DMS 273 treated with DMSO at 0.1 percent for 48 hours (cell line): ENCODE measurements around the gene TMEM183A.
A peak's percentile ranks its signal among the peaks of the same experiment; 100 is the strongest.

ENCODE experiments used
- DNase-seq: peaks from one replicate; lab custom pipeline; 2025; lab: John Stamatoyannopoulos, UW

TMEM183A gene

DNA sequence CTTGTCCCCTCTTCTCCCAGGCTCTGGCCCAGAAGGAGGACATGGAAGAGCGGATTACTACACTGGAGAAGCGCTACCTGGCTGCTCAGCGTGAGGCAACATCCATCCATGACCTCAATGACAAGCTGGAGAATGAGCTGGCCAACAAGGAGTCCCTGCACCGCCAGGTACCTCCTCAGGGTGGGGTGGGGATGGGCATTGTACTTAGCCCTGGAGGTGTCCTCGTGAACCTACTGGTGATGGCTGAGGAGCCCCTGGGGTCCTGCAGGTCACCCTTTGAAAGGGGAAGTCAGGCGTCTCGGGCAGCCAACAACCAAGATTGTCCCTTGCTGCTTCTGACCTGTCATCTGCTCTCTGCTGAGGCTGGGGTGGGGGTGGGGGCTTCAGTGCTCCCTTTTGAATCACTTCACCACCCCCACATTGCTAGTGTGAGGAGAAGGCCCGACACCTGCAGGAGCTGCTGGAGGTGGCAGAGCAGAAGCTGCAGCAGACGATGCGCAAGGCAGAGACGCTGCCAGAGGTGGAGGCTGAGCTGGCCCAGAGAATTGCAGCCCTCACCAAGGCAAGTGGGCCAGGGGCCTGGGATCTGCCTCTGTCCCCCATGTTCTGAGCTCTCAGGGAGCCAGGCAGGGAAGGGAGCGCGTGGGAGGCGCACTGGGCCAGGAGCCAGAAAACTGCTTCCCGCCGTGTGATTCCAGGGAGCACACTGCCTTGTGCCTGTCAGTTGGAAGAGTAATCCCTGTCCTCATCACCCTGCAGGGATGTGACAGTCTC lies 38.8 kb downstream of the TMEM183A start:
- no peak for DNase-seq

DNA sequence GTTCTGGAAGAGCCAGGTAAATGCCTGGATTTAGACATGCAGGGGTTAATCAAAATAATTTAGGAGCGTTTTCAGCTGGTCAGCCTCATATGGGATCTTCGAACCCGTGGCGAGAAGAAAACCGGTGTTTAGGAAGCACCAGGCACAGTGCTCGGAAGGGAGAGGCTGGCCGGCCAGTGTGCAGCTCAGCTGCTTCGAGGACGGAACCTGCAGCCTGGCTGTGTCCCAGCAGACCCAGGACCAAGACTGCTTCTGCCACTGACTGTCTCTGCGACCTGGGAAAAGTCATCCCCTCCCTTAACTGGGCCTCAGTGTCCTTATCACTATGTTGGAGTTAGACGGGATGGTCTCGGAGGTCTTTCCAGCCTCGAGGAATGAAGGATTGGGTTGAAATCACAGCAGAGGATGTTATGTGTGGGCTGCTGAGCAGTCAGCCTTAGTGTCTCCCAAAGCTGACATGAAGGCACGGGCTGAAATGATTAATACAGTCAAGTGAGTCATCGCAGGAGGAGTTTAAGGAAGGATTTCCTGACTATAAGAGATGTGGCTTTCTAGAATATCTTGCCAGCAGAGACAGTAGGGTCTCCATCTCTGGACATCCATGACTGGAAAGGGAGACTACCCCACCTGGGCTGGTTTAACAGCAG lies 39.9 kb downstream of the TMEM183A start:
- no peak for DNase-seq

DNA sequence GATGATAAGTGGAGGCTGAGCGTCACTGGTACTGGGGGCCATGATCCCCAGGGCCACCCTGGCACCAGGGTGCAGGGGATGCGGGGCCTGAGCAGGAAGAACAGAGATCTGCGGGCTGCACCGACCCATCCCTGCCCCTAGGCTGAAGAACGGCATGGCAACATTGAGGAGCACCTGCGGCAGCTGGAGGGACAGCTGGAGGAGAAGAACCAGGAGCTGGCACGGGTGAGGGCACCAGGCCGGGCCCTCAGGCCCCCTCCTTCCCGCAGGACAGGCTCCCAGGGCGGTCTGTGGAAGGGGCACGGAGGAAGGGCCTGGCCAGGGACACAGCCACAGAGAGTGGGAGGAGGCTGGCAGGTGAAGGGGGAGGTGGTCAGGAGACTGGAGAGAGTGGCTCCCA lies 40.9 kb downstream of the TMEM183A start:
- DNase-seq: peak; percentile 13

DNA sequence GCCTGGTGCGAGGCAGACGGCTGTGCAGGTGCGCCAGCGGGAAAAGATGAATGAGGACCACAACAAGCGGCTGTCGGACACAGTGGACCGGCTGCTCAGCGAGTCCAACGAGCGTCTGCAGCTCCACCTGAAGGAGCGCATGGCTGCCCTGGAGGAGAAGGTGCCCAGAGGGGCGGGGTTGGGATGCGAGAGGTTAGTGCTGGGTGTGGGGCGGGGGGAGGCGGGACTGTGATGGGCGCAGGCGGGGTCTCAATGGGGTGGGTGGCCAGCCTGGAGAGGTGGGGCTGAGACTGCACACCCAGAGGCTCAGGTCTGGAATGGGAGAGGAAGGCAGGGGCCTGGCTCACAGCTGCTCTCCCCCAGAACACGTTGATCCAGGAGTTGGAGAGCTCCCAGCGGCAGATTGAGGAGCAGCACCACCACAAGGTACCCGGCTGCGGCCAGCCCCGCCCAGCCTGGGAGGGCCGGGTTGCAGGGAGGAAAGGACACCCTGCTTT lies 41.4 kb downstream of the TMEM183A start:
- DNase-seq: peak; percentile 70

DNA sequence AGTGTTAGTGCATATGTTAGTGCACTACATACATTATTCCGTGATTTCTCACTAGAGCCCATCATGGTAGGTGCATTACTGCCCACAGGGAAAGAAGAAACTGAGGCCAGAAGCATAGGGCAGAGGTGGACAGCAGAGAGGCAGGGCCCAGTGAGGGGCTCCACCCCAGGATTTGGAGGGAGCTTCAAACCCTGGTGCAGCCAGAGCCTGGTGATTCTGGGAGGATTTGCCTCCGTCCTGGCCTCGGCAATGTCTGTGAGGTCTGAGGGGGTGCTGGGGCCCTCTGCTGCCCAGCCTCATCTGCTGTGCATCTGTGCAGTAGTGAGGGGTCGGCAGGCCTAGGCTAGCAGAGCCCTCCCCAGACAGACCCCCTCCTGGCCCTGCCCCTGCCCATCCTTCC lies 41.9 kb downstream of the TMEM183A start:
- no peak for DNase-seq

DNA sequence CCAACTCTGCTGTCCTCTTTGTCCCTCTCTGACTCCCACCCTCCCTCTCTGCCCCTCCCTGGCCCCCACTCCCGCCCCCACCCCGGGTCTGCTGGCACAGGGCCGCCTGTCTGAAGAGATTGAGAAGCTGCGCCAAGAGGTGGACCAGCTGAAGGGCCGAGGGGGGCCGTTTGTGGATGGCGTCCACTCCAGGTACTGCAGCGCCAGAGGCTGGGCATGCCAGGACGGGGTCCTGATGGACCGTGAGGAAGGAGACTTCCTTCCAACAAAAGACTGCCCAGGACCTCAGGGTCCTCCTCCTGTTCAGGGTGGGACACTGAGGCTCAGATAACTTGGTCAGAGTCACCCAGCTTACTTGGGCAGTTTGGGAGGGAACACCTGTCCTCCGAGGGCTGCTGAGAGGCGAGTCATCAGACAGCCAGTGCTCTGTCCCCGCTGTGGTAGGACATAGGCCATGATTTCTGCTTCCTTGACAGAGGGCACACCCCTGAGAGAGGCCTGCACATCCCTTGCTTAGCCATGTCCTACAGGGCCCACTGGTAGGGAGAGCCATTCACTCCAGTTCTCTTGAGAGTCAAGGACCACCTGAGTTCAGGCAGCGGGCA lies 42.5 kb downstream of the TMEM183A start:
- no peak for DNase-seq

DNA sequence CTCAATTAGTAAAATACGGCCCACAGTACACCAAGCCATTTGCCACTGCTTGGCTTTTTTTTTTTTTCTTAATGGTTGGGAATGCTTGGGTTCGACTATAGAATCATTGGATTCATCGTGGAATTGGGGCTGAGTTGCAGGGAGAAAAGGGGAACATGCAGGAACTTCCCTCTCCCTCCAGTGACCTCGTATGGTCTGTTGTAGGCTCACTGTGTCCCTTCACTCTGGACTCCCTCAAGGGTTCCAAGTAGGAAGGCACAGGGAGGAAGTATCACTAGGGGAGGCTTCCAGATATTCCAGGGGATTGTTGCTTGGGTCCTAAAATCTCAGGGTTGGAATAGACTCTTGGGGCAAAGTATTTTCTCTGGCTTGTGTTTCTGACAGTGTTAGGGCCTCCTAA lies 43.7 kb downstream of the TMEM183A start:
- no peak for DNase-seq

DNA sequence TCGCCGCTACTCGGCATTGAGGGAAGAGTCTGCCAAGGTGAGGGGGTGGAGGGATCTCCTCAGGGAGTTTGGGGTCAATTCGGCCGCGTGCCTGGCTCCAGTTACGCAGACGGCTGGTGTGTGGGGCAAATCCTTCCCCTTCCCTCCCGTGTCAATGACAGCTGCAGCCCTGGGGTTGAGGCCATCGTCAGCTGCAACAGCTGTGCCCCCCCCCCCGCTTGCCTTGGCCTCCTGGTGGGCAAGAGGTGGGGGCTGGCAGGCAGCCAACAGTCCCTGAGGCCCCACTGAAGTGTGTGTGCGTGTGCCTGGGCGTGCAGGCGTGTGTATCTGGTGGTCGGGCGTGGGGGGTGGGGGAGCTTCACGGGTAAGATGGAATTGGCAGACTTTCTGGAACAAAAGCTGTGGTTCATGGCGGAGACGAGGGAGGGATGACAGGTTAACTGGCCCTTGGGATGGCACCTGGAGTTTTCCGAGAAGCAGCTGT lies 44.7 kb downstream of the TMEM183A start:
- DNase-seq: peak; percentile 79

DNA sequence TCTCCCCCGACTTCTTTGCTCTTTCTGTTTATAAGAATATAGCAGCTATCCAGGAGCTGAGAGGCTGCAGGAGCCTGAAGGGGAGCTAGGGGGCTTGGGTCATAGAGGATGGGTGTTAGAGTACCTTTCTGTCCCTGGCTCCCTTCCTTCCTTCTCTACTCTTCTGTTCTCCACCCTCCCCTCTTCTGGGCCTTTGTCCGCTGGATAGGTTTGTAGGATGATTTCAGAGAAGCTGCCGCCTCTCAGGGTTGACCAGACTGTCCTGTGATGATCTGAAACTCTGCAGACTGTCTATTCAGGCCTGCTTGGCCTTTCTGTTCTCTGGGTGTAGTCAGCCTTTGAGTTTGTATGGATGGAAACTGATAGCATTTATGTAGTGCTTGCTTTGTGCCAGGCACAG lies 45.4 kb downstream of the TMEM183A start:
- DNase-seq: no peak

DNA sequence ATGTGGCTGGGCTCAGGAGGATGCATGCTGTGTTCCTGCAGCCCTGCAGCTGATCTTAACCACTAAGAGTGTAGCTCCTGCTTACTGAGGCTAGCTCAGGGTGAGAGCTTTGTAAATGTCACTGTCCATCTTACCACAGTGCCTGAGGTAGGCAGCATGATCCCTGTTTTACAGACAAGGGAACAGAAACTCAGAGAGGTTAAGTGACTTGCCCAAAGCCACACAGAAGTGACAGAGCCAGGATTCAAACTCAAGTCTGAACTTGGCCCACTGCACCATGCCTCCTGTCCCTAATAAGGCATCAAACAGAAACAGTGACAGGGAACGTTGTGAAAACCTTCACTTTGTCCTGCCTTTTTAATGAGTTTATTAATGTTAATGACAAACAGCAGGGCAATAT lies 47.0 kb downstream of the TMEM183A start:
- DNase-seq: no peak

DNA sequence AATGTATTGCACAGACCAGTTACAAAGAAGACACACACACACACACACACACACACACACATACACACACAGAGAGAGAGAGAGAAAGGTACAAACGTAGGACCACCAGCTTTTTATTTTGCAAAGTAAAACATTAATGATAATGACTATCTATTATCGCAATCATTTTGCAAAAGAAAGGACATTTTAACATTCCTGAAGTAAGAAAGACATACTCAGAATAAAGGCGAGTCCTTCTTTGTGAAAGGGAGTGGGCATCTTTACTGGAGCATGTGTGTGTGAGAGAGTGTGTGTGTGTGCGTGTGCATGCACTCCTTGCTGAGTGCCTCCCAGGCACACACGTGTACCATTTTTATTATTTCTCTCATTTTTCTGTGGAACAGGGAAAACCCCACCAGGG lies 47.5 kb downstream of the TMEM183A start:
- no peak for DNase-seq

DNA sequence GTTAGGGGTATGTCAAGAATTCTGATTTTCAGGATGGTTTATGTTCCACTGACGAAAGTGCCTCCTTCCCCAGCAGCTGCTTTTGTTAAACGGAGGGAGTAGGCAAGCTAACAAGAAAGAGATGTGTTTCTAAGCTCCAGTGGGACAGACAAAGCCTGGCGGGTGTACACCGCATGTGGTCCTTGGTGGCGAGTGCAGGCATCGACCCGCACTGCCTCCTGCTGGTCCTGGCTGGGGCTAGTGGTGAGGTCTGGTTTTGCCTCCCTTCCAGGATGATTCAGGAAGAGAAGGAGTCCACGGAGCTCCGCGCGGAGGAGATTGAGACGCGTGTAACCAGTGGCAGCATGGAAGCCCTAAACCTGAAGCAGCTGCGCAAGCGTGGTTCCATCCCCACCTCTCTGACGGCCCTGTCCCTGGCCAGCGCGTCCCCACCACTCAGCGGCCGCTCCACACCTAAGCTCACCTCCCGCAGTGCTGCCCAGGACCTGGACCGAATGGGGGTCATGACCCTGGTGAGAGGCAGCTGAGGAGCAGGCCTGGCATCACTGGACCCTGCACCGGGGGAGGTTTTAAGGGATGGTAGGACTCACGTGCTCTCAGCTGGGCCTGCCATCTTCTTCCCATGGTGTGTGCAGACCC lies 48.1 kb downstream of the TMEM183A start:
- no peak for DNase-seq

DNA sequence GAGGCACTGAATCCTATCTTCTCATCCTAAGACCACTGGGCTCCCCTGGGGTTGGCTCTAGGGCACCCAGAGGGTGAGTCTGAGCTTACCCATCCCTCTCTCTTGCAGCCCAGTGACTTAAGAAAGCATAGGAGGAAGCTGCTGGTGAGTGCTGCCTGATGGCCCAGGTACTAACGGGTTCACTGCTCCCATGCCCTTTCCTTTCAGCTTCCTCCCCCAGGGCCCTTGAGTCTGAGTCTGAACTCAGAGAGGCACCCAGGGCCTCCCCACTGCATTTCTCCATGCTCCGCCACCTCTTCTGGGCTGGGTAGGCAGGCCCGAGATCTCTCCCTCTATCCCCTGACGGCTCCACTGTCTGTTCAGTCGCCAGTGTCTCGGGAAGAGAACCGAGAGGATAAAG lies 48.8 kb downstream of the TMEM183A start:
- DNase-seq: no peak

DNA sequence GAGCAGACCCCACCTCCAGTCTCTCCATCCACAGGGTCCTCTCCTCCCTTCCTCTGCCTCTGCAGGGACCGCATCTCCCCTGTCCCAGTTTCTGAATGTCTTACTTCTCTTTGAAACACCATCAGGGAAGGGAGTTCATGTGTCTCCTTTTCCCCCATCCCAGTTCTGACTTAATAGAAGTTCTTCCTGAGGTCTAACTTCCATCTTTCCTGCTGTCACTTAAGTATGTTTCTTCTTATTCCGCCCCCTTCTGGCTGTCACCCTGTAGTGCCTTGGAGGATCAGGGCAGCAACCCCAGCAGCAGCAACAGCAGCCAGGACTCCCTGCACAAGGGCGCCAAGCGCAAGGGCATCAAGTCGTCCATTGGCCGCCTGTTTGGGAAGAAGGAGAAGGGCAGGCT lies 49.3 kb downstream of the TMEM183A start:
- DNase-seq: no peak

DNA sequence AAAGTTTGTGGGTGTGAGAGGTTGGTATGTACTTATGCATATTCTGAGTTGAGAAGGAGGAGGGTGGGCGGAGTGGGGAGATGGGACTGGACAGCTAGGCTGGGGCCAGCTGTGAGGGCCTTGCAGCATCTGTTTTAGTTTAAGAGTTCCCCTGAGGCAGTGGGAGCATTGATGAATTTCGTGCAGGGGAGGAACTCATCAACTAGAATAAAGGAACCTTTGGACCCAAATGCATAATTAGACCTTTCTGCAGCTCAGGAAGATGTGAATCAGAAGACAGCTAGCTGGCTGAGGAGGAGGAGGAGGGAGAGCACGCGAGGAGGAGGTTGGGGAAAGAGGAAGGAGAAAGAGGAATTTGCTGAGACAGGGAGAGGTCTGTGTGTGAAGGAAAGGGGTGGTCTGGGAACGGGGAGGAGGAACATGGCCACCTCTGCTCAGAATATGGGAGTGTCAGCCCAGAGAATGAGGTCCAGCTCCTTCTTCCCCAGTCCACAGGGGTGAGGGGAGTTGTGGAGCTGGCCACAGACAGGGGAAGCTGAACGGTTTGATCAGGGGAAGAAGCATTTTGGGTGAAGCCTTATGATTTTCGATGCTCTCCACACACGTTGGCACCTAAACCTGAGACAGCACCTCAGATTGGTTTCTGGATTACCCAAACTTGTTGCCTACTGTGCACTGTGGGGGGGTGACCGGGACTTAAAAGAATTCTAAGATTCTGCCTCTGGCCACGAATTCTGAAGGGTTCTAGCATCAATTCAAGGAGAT lies 50.9 kb downstream of the TMEM183A start:
- no peak for DNase-seq

DNA sequence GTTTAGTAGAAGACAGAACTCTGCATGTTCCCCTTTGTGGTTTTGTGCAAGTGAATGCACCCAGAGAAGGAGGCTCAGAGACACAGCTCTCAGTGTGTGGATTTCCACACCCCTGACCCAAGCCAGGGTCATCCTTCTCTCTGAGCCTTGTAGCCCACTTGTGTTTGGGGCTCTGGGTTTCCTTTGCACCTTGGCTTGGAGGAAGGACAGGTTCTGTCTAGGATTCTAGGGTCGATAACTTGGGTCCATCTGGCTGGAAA lies 51.4 kb downstream of the TMEM183A start:
- DNase-seq: no peak

DNA sequence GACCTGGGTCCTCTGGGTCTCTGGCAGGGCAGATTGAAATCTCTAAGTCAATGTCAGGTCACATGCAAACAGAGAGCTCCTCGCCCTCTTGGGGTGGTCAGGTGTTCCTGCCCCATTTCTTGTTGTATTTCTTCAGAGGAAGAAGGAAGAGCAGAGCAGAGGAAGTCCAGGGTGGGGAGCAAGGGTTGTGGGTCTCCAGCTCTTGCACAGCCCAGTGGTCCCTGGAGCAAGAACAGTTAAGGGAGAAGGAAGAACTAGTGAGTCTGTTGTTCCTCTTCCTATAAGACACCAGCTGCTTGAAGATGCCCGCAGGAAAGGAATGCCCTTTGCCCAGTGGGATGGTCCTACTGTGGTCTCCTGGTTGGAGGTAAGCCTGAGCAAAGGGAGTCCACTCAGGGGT lies 52.3 kb downstream of the TMEM183A start:
- no peak for DNase-seq

DNA sequence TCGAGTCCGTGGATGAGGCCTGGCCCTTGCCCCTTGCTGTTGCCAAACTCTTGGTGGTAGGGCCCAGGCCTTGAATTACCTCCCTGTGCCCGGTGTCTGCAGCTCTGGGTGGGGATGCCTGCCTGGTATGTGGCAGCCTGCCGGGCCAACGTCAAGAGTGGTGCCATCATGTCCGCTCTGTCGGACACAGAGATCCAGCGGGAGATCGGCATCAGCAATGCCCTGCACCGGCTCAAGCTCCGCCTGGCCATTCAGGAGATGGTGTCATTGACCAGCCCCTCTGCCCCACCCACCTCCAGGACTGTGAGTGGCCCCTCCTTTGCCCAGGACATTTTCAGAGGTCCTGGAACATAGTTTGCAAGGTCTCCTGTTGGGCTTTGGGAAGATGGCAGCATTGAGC lies 52.9 kb downstream of the TMEM183A start:
- DNase-seq: no peak

DNA sequence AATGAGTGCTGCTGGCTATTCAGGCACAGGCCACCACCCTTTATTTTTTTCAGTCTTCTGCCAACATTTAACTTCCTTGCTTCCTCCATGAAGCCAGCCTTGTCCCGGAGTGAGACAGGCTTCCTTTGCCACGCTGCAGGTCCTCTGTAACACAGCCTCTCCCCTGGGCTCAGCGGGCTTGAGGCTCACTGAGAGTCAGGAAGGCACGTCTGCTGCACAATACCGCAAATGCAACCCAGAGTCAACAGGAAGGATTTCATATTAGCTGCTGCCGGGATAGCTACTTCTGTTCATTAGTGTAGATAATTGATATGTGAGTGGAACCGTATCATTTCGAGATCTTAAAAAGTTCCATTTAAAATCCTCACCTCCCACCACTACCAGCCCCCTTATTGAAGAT lies 56.1 kb downstream of the TMEM183A start:
- DNase-seq: no peak

DNA sequence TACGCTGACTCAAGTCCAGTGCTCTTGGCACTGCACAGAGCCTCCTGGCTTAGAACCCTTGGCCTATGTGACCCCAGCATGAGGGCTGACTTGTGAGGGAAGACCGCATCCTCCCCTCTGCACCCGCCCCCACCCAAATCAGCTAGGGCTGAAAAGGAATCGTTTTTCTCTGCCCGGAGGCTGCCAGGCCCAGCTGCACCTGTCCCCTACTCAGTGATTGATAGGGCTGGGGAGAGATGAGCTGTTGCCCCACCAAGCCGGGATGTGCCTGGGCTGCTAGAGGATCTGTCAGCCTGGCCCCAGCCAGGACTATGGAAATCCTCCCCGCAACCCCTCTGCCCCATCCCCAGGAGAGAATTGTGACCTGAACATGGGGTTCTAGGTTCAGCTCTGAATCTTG lies 58.0 kb downstream of the TMEM183A start:
- no peak for DNase-seq

DNA sequence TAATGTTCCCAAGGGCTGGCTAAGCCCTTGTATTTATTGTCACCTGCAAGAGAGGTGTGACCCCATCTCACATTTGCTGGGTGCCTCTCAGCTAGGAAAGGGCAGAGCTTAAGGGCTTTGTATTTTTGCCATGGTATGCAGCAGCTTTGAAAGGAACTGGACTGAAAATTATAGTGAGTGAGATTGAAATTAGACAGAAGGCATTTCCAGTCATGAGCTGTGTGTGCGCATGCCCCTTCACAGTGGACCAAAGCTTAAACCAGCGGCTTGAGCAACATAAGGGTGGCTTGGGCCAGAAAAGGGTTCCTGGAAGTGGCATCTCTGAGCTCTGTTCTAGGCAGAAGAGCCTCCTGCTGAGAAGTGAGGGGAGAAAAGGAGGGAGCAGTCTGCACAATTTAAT lies 58.8 kb downstream of the TMEM183A start:
- no peak for DNase-seq

DNA sequence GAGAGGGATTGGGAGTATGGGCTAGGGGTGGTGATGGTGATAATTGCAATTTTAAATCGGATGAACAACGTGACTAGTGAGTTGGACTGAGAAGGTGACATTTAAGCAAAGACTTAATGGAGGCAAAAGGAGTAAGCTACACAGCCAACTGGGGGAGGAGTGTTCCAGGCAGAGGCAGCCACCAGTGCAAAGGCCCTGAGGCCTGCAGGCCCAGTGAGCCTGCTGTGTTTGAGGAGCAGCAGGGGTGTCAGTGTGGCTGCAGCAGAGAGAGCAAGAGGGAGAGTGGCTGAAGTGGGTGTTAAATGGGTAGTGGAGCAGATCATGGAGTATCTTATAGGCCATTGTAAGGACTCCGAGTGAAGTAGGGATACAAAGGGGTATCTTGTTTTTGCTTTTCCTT lies 59.8 kb downstream of the TMEM183A start:
- DNase-seq: no peak
